ENCODE measurements around the gene CRLF2.
A peak's percentile ranks its signal among the peaks of the same experiment; 100 is the strongest.
"Not testable (repeated sequence)": the region's sequence is repeated elsewhere in the genome, so short reads cannot be mapped to it uniquely, and the experiment has no call there.

Gene CRLF2

GRCh38 chrX:1212532-1212931 lies at the start of gene CRLF2:
Gene CRLF2 (minus strand): TSS chrX:1212649. CDS start chrX:1212634, 15 bp downstream.
- no peak for DNase-seq

GRCh38 chrX:1261771-1262170 lies 49.3 kb upstream of the CRLF2 start:
- DNase-seq: not testable (repeated sequence)

GRCh38 chrX:1261285-1261684 lies 48.8 kb upstream of the CRLF2 start:
- DNase-seq: no peak

GRCh38 chrX:1252861-1253260 lies 40.4 kb upstream of the CRLF2 start:
- DNase-seq: no peak

- no peak for DNase-seq
Measured at GRCh38 chrX:1249101-1249887, 36.8 kb upstream of the CRLF2 start.

- no peak for DNase-seq
Measured at GRCh38 chrX:1248331-1249061, 36.0 kb upstream of the CRLF2 start.

- DNase-seq: peak in 2 of 3 experiments; percentile 30 to 50
Measured at GRCh38 chrX:1246816-1247215, 34.4 kb upstream of the CRLF2 start.

GRCh38 chrX:1244164-1245076 lies 32.0 kb upstream of the CRLF2 start:
- no peak for DNase-seq

- no peak for DNase-seq
Measured at GRCh38 chrX:1242891-1243402, 30.5 kb upstream of the CRLF2 start.

- DNase-seq: not testable (repeated sequence)
Measured at GRCh38 chrX:1240551-1240950, 28.1 kb upstream of the CRLF2 start.

GRCh38 chrX:1239681-1240142 lies 27.3 kb upstream of the CRLF2 start:
- no peak for DNase-seq

- no peak for DNase-seq
Measured at GRCh38 chrX:1231850-1232465, 19.5 kb upstream of the CRLF2 start.

GRCh38 chrX:1228101-1228500 lies 15.7 kb upstream of the CRLF2 start:
- not testable (repeated sequence) for DNase-seq

GRCh38 chrX:1226249-1226648 lies 13.8 kb upstream of the CRLF2 start:
- no peak for DNase-seq

GRCh38 chrX:1224954-1225353 lies 12.5 kb upstream of the CRLF2 start:
- DNase-seq: no peak

GRCh38 chrX:1223242-1223600 lies 10.8 kb upstream of the CRLF2 start:
- no peak for DNase-seq

GRCh38 chrX:1222531-1223241 lies 10.2 kb upstream of the CRLF2 start:
- no peak for DNase-seq

GRCh38 chrX:1221296-1221845 lies 8.9 kb upstream of the CRLF2 start:
- no peak for DNase-seq

GRCh38 chrX:1218286-1218685 lies 5.8 kb upstream of the CRLF2 start:
- no peak for DNase-seq

GRCh38 chrX:1215123-1215823 lies 2.8 kb upstream of the CRLF2 start:
- no peak for DNase-seq

GRCh38 chrX:1213971-1214370 lies 1.5 kb upstream of the CRLF2 start:
- DNase-seq: no peak

Data from NCI-H1417 (cell line).